SH-SY5Y (cell line): ENCODE data around the gene USH2A.

Experiments
- GATA2 ChIP-seq: IDR thresholded peaks from 2 replicates; pipeline ENCODE4 v1.6.1; 2011; ENCODE audit warnings: mild to moderate bottlenecking, low read depth, low read length
- GATA3 ChIP-seq: IDR thresholded peaks from 2 replicates; pipeline ENCODE4 v1.6.1; 2011; ENCODE audit warnings: low read depth, mild to moderate bottlenecking, low read length, moderate library complexity

GRCh38 chr1:215926670-215927069 is 496.6 kb downstream of the USH2A start:
- no peak for TF ChIP-seq GATA3
- no peak for TF ChIP-seq GATA2
